HG03039 (cell line): Measurements from ENCODE around the gene PPM1F.

Experiments used
- ATAC-seq: cut with Tn5 transposase; IDR thresholded peaks from one replicate; pipeline ENCODE4 v1.9.1; 2021; ENCODE audit warnings: mild to moderate bottlenecking, moderate library complexity; ENCODE audit not compliant: unreplicated experiment

The PPM1F gene

GRCh38 chr22:21952586-21953571, at the start of gene PPM1F:
Gene PPM1F (minus strand): TSS chr22:21952848. CDS start chr22:21946048, 6,800 bp downstream.
- ATAC-seq = peak; percentile 53

GRCh38 chr22:22001664-22002525, 49.2 kb upstream of the PPM1F start:
- ATAC-seq = no peak

- no peak for ATAC-seq
Measured at GRCh38 chr22:21998595-21999247, 46.1 kb upstream of the PPM1F start.

GRCh38 chr22:21996175-21996720, 43.6 kb upstream of the PPM1F start:
- no peak for ATAC-seq

GRCh38 chr22:21995660-21996059, 43.0 kb upstream of the PPM1F start:
- ATAC-seq = no peak

GRCh38 chr22:21994881-21995444, 42.3 kb upstream of the PPM1F start:
- ATAC-seq = no peak

- no peak for ATAC-seq
Measured at GRCh38 chr22:21992593-21993237, 40.1 kb upstream of the PPM1F start.

- ATAC-seq = no peak
Measured at GRCh38 chr22:21991774-21992173, 39.1 kb upstream of the PPM1F start.

- ATAC-seq = no peak
Measured at GRCh38 chr22:21991304-21991596, 38.6 kb upstream of the PPM1F start.

GRCh38 chr22:21990445-21991303, 38.0 kb upstream of the PPM1F start:
- no peak for ATAC-seq

GRCh38 chr22:21989049-21989448, 36.4 kb upstream of the PPM1F start:
- ATAC-seq = no peak

- no peak for ATAC-seq
Measured at GRCh38 chr22:21985214-21985613, 32.6 kb upstream of the PPM1F start.

GRCh38 chr22:21984793-21985192, 32.1 kb upstream of the PPM1F start:
- ATAC-seq = no peak

GRCh38 chr22:21982338-21982965, 29.8 kb upstream of the PPM1F start, which contains the start of gene TOP3B:
Gene TOP3B (minus strand): TSS chr22:21982787. CDS start chr22:21975709, 7,078 bp downstream.
- ATAC-seq = no peak

GRCh38 chr22:21981874-21982273, 29.2 kb upstream of the PPM1F start:
- ATAC-seq = no peak

- no peak for ATAC-seq
Measured at GRCh38 chr22:21980547-21980946, 27.9 kb upstream of the PPM1F start.

GRCh38 chr22:21978564-21979386, 26.1 kb upstream of the PPM1F start:
- no peak for ATAC-seq

GRCh38 chr22:21977814-21978213, 25.2 kb upstream of the PPM1F start:
- ATAC-seq = no peak
